ENCODE results near the gene CALCOCO1.
"Not testable (repeated sequence)": the region's sequence is repeated elsewhere in the genome, so short reads cannot be mapped to it uniquely, and the experiment has no call there.

Gene CALCOCO1

DNA sequence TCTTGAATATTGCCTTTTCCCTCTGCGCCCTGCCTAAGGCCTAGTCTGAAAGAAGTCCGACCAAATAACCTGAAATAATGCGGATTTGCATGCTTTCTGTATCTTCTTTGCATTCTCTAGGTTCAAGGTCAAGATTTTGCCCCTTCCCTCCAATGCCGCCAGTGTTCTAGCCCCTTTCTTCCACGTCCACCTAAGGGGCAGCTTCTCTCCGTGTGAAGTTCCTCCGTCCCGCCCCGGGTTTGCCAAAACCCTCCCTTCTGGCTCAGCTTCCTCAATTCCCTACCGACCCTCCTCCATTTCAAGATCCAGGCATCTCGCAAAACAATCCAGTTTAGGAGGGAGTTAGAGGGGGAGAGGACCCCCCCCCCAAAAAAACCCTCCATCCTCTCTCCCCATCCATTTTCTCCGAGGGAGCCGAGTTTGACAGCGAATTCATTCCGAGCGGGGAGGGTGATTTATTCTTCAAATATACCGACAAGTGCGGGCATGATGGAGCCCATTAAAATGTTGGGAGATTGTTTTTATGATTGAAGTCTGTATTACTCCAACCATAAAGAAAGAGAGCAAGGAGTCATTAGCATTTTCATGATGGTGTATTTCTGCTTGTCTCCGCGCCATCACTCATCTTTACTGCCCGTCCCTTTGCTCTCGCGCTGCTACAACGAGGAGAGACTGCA, 30.5 kb downstream of the CALCOCO1 start:
- no peak for DNase-seq

DNA sequence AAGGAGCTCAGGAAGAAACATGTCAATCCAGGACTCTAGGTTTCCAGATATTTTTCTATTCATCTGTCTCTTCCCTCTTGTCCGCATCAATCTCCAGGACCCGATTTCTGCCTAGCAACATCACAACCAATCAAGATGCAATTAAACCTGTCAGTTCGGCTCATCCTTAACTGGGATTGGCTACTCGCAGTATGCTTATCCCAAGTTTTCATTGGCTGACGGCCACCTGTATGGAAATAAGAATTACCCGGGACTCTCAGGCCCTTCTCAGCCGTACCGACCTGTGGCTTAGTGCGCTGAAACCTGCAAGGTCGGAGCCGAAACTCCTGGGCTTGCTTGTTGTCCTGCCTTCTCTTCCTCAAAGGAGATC, 31.0 kb downstream of the CALCOCO1 start:
- peak; percentile 74 for DNase-seq

DNA sequence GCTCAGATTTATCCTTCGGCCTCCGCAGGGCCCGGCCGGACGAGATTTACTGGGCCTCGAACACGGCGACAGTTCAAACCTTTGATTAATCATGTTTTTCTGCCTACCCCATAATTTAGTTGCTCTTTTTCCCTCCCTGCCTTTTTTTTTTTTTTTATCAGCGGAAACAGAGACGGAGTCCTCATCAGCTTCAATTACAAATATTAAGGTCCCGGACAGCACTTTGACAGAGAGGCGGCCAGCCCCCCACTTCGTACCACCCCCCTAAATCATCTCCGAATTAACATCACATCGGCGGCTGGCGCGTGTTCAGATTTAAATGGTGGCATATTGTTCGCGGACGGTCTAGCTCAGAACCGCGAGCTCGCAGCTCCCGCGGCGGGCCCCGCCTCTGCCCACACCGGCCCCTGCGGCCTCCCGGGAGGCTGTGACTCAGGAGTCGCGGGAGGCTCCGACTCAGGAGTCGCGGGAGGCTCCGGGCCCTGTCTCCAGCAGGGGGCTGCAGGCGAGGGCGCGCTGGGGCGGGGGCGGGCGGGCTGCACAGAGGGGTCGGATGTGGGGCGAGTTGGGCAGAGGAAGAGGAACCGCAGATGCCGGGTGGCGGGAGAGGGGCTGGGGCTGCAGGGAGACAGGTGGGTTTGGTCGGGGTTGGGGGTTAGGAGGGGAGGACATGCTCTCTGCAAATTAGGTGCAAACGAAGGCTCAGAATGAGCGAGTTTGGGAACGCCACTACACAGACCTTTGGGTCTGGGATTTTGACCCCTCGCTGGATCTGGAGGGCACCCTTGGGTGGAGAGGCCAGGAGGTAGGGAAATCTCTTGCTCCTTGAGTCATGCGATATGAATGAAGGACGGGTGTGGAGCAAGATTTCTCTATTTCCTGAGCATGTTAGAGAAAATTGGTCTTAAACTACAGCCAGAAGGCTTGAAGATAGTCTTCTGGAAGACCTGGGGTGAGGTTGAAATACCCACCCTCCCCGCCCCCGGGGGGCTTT, 31.8 kb downstream of the CALCOCO1 start:
- no peak for DNase-seq

DNA sequence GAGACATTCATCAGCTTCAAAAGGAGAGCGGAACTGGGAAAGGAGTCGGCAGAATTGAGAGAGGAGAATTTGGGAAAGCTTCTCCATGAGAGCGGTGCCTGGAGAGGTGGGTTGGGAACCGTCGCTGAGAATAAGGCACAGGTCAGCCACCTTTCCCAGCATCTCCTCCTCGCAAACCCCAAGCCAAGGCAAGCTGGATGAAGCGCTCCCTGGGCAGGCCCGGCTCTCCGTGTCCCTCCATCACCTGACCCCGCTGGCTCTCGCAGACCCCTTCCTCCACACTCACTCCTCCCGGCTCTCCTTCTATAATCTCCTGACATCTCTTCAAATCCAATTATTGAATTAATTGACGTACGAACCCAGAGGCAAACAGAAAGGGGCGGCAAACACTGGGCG, 32.5 kb downstream of the CALCOCO1 start:
- DNase-seq, result no peak

DNA sequence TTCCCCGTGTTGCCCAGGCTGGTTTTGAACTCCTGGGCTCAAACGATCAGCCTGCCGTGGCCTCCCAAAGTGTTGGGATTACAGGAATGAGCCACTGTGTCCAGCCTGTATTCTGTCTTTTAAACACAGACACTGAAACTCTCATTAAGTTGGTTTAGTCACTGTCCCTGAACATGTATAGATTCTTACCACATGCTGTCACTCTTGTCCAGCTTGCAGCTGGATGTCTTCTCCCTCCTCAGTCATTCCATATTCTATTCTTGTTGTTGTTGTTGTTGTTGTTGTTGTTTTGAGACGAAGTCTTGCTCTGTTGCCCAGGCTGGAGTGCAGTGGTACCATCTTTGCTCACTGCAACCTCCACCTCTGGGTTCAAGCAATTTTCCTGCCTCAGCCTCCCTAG, 39.1 kb downstream of the CALCOCO1 start:
- DNase-seq, result no peak

DNA sequence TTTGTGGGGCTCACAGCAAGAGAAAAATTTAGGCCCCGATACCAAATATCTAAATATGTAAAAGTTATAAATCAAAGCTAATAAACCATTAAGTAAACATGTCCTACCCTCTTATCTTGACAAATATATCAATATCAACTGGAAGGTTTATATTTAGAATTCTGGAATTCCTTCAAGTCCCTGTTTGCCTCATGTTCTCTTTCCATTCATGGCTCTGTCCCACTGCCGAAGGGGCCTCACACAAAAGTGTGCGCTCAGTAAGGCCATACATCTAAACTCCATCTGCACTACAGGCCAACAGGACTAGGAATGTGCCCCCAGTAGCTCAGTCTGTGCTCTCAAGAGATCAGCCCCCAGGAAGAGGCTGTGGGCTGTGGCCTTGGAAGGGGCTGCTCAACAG, 40.8 kb downstream of the CALCOCO1 start:
- DNase-seq, result no peak

DNA sequence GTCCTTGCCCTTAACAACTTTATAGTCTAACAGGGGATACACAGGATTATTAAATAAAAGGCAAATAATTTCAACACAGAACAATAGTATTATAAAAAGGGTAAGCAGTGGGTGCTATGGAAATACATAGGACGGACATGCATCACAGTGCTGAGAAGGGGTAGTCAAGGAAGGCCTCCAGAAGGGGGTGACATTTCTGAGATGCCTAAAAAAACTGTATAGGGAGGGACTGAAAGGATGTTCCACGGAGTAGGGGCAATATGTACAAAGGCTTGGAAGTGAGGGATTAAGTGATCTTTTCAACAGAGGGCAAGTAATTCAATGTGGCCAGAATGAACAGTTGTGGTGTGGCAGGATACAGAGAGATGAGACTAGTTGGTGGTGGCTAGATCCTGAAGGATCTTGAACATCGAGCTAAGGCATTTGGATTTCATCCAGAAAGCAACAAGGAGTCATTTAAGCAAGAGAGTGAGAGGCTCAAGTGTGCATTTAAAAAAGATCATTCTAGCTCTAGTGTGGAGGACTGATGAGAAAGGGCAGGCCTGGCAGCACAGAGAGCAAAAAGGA, 42.5 kb downstream of the CALCOCO1 start:
- no peak for DNase-seq

DNA sequence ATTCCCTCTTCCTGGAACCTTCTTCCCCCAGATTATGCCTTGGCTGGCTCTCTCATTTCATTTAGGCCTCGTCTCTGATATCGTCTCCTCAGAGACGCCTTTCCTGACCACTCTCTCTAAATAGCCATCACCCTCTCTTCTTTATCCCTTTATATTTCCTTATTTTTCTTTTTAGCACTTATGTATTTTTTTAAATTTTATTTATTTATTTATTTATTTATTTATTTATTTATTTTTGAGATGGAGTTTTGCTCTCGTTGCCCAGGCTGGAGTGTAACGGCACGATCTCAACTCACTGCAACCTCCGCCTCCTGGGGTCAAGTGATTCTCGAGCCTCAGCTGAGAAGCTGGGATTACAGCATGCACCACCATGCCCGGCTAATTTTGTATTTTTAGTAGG, 43.3 kb downstream of the CALCOCO1 start:
- no peak for DNase-seq

DNA sequence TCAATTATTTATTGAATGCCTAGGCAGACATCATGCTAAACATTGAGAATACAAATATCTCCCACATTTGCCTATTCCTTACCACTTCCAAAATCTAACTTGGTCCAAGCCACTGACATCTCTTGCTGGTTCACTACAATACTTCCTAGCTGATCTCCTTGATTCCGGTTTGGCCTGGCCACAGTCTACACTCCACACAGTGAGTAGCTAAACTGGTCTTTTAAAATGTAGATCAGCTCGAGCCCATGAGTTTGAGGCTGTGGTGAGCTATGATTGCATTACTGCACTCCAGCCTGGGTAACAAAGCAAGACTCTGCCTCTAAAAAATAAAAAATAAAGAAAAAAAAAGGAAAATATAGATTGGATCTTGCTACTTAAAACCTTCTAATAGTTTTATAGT, 43.8 kb downstream of the CALCOCO1 start:
- no peak for DNase-seq

DNA sequence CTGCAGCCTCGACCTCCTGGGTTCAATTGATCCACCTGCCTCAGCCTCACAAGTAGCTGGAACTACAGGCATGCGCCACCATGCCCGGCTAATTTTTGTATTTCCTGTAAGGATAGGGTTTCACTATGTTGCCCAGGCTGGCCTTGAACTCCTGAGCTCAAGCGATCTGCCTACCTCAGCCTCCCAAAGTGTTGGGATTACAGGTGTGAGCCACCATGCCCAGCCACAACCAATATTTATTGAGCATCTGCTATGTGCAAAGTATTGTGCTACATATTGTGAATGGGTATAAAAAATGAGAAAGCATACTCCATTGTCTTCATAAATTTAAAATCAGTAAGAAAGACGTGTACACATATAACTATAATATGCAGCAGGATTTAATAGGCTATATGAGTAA, 47.2 kb downstream of the CALCOCO1 start:
- DNase-seq, result not testable (repeated sequence)

DNA sequence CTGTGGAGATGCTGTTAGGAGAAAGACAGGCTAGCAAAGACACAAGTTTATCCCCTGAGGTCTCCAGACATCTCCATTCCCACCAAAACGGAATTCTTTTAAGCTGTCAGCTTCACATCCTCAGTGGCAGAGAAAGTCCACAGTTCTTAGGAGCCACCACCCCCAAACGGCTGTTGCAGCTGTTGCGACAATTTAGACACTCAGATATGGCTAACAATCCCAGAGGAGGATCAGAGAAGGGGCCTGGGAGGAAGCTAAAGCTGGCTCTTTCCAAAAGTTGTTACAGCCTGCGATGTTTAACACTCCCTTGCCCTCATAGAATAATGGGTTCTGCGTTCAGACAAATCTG, 49.5 kb downstream of the CALCOCO1 start:
- DNase-seq, result no peak

DNA sequence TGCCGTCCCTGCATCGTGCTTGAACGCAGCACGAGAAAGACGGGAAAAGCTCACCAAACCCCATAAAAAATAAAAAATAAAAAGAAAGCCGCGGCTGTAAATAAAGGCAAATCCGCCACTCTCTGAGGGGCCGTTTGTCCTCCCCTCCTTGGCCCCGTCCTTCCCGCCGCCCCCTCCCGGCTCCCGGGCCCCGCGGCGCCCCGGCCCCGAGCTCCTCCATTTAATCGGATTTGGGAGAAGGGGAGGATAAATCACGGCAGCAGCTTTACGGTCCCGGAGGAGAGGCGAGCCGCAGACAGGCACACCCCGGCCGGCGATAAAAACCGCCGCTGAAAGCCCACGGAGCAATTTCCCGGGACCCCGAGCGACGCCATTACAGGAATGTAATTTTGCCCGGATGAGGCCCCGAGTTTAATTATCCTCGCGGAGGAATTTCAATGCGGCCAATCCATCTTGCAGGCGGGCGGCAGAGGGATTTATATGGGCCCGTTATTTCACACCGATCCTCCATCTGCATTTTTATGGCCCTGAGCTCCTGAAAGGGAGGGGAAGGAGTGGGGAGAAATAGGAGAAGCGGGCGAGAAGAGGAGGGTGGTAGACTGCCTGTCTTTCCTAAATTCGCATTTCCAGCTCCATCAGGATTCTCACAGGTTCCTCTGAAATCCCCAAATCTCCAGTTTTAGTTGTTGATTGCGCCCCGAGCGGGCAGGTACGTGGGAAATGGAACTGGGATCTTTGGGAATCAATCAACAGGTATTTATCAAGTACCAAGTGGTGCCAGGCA, 50.0 kb downstream of the CALCOCO1 start:
- DNase-seq, result peak; percentile 84

DNA sequence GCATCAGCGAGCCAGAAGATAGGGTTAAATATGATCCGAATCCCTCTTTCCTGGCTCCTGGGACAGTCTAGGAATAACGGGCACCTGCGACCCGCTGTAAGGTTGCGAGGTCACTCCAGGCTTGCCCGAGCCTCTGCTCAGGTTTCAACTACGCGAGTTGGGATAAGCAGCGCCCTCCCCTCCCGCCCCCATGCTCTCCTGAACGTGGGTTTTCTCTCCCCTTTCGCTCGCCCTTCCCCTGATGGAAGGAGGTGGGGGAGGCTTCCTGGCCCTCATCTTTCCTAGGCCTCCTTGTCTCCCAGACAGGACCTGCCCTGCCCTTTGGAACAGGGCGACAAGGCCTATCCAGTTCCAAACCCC, 50.6 kb downstream of the CALCOCO1 start:
- no peak for DNase-seq

DNA sequence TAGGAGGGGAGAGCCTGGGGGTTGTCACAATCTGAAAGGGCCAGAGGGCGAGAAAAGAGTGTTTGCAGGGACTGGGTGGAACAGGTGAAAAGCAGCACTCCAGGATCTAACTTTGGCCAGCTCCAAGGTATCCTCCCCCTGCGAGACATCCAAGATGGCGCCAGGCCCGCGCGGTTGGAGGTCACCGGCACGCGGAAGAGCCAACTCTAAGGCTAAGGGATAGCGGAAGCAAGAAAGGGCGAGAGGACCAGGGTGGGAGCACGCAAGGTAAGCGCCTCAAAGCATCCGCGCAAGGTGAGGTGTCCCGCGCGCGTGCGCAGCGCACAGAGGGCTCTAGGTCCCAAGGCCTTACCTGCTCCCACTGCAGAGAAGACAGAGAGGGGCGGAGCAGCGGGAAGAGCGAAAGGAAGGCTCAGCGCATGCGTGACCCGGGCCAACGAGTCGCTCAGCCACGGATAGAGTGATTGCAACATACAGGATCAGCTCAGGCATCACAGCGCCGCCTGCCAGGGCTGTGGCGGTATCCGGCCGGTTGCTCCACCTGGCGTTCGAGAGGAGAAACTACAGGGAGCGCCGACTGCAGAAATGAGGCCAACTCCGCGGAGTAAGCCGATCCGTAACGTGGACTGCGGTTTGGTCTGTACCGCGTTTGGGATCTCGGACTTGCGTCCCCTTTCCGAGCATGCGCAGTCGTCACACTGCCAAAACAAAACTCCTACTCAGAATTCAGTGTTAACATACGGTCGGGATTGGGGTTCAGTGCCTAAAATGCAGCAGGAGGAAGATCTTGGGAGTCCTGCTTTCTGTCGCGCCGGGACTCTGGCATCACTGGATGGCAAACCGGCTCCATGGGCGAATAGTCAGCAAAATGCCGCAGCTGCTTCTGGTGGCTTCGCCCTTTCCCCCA, 51.3 kb downstream of the CALCOCO1 start, which contains the start of gene ATP5MC2:
Gene ATP5MC2, minus strand, starts transcription at position 383 of the 907 bp plus-strand sequence. CDS start 3,469 bp downstream, outside the sequence.
- peak; percentile 99 for DNase-seq

DNA sequence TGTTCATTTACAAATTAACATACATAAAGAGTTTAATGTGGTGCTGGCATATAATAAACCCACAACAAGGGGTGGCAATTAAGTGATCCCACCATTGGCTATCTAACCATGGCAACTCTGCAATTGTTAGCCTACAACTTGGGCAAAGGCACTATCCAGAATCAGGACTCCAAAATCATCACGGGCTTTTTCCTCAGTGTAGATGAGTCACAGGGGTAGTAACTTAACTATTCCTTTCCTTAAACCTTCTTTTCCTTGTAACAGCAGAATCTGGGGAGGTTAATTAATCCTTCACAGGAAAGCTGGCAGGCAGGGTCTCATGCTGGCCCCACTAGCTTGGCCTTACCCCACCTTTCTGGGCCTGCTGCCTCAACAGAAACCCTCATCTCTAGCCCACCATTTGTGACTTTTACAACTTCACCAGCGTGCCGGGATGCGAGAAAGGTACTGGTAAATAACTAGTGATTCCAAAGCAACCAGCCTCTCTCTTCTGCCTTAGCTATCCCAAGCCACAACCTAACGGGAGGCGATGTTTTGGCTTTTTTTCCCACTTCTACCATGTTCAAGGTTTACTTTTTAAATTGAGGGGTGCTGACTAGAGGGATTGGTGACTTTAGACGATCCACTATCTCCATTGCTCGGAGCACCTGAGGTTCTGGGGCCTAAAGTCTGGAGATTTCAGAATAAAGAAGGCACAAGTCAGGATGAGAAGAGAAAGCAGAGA, 52.1 kb downstream of the CALCOCO1 start:
- DNase-seq, result no peak

DNA sequence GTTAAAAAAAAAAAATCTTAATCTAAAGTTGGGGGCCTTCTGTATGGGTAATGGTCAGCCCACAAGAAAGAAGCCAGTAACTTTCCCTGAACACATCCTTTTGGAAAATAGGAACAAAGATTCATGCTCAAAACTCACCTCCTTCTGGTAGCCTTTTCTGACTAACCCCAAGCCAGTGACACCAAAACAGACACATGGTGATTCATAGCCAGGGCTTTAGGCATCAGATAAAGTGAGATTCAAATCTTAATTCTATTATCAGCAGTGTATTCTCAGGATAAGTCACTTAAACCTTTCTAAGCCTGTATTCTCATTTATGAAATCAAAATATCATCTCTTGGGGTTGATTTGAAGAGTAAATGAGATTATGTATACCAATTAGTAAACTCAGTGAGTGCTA, 56.3 kb downstream of the CALCOCO1 start:
- no peak for DNase-seq

DNA sequence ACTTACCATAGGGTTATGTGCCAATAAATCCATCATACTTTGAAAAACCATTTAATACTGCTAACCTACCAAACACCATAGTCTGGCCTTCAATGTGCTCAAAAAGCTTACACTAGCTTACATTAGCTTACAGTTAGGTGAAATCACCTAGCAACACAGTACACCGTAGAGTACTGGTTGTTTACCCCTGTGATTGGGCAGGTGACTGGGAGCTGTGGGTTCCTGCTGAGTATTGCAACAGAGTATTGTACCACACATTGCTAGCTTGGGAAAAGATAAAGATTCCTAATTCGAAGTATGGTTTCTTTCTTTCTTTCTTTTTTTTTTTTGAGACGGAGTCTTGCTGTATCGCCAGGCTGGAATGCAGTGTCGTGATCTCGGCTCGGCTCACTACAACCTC, 56.9 kb downstream of the CALCOCO1 start:
- DNase-seq, result no peak

DNA sequence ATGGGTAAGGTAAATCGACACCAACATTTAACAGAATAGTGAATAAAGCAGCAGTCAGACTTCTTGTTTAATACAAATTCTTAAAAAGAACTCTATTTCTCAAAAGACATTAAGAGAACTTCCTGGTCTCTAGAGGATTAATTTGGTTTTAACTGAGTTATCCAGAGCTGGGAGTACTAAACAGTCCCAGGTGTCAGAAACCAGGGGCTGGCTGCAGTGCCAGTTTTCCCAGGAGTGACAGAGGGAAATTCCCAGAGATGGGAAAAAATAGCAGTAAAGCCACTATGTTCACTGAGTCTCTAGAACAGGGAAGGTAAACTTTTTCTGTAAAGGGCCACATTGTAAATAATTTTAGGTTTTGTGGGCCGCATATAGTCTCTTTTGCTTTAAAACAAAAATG, 60.2 kb downstream of the CALCOCO1 start:
- DNase-seq, result no peak

DNA sequence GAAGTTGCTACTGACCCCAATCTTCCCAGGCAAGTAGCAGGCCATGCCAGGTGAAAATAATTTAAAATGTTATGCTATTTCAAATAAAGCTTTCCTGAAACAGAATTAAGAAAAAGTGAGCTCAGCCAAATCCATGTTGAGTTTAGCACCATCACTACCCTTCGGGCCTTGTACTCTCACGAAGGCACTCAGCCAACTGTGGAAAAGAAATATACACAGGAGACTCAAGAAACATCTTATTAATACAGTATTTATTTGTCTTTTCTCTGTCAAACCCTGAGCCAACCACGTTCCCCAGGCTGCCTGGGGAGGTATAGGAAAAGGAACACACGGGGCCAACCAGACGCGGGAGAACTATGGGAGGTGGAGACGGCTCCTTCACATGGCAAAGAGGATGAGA, 62.3 kb downstream of the CALCOCO1 start:
- DNase-seq, result no peak

DNA sequence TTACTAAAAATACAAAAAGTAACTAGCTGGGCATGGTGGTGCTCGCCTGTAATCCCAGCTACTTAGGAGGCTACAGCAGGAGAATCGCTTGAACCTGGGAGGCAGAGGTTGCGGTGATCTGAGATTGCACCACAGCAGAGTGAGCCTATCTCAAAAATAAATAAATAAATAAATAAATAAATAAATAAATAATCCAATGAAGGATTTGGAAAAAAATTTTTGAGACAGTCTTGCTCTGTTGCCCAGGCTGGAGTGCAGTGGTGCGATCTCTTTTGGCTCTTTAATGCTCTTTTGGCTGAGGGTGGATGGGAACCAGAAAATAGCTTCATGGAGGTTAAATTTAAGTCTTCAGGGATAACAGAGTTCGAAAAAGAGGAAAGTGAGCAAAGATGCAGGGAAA, 63.1 kb downstream of the CALCOCO1 start:
- DNase-seq, result no peak

DNA sequence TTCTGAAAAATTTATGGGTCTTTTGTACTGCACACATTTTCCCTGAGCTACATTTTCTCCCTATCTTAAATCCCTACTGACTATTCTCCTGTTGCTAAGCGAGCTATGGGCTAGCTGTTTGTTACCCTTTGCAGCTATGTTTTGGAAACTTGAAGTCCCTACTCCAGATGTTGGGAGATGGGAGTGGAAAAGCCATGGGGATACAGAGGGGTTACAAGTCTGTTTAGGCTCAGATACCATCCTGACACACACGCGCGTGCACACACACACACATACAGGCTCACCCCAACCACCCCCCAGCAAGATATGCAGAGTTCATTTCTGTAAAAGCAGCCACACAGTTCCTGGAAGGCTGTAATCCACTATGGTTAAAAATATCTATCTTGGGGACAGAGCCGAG, 67.2 kb downstream of the CALCOCO1 start:
- DNase-seq, result no peak

All from right kidney (tissue), 1 donor.